NB4 (cell line): Measurements from ENCODE around the gene PTPRG.
A peak's percentile ranks its signal among the peaks of the same experiment; 100 is the strongest.

Experiments
- DNase-seq: peaks from one replicate; pipeline ENCODE4 v3.0.0; 2010; ENCODE audit warnings: low read depth
- H3K4me3 ChIP-seq: one replicate; pipeline ENCODE4 v1.5.1; 2011; ENCODE audit warnings: mild to moderate bottlenecking, low read depth, low read length, moderate library complexity
- MAX ChIP-seq: IDR thresholded peaks from 2 replicates; pipeline ENCODE4 v1.6.1; 2011; ENCODE audit warnings: low read depth, low read length
- MYC ChIP-seq: IDR thresholded peaks from 2 replicates; pipeline ENCODE4 v1.6.1; 2011; ENCODE audit warnings: low read depth, low read length
- POLR2A ChIP-seq: IDR thresholded peaks from 2 replicates; pipeline ENCODE4 v1.6.1; 2011; ENCODE audit warnings: mild to moderate bottlenecking; ENCODE audit not compliant: insufficient read length; ENCODE audit errors: extremely low read depth
- TF ChIP-seq, protein P1 (sequence below): IDR thresholded peaks from one replicate; pipeline ENCODE4 v1.5.1; 2012; ENCODE audit warnings: low read depth, low read length

The PTPRG gene

DNA sequence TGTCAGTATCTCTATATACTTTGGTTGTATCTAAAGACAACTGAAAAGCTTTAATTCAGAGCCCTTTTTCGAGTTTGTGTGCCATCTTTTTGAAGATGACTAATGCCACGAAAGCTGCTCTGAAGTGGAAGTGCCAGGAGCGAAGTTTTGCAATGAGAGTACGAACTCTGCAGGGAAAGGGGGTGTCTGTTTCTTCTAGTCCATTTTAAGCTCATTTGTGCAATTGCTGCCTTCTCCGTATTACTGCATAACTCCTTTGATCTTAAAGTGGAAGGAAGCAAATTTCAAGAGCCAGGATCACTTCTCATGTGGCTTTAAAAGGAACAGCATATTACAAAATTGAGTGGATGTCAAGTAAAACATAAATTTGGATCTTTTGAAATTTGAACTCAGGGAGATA, 566.7 kb downstream of the PTPRG start:
- H3K4me3 ChIP-seq = no peak overlapping the region
- DNase-seq = peak; percentile 1
- TF ChIP-seq POLR2A = no peak
- TF ChIP-seq, protein P1, sequence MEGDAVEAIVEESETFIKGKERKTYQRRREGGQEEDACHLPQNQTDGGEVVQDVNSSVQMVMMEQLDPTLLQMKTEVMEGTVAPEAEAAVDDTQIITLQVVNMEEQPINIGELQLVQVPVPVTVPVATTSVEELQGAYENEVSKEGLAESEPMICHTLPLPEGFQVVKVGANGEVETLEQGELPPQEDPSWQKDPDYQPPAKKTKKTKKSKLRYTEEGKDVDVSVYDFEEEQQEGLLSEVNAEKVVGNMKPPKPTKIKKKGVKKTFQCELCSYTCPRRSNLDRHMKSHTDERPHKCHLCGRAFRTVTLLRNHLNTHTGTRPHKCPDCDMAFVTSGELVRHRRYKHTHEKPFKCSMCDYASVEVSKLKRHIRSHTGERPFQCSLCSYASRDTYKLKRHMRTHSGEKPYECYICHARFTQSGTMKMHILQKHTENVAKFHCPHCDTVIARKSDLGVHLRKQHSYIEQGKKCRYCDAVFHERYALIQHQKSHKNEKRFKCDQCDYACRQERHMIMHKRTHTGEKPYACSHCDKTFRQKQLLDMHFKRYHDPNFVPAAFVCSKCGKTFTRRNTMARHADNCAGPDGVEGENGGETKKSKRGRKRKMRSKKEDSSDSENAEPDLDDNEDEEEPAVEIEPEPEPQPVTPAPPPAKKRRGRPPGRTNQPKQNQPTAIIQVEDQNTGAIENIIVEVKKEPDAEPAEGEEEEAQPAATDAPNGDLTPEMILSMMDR = no peak
- TF ChIP-seq MAX = no peak

DNA sequence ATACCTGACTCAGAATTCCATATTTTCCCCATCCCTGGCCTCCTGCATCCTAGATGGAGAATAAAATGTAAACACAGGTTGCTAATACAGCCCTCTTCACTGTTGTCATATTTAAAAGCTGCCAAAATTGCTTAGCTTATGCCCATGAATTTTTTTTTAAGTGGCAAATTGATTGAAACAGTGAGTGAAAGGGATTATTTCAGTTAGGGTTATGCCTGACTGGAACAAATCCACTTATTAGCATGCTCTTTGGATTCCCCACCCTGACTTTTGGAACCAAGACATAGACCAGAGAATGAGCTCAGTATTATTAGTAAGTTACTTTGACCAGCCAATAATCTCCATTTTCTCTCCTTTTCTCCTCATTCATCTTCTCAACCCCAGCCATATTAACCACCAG, 567.3 kb downstream of the PTPRG start:
- no peak for TF ChIP-seq MYC
- no peak for TF ChIP-seq POLR2A
- TF ChIP-seq MAX = no peak
- TF ChIP-seq, protein P1 = no peak
- no peak for DNase-seq
- no peak overlapping the region for H3K4me3 ChIP-seq

DNA sequence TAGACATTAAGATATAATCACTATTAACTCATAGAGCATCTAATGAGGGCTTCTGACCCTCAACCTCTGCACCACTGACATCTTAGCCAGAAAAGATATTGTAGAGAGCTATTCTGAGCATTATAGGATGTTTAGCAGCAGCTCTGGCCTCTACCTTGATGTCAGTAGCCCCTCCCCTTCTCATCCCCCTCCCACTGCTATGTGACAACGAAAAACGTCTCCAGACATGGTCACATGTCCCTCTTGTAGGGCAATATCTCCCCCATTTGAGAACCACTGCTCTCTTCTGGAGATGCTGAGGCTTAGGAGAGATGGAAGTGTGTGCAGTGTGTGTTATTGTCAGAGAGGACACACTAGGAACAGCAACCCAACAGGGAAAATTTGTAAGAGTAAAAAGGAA, 569.7 kb downstream of the PTPRG start:
- TF ChIP-seq, protein P1 = no peak
- no peak for TF ChIP-seq POLR2A
- no peak for TF ChIP-seq MAX
- no peak for TF ChIP-seq MYC
- H3K4me3 ChIP-seq = no peak overlapping the region
- DNase-seq = no peak

GRCh38 chr3:62131620-62132019, 570.2 kb downstream of the PTPRG start:
- no peak overlapping the region for H3K4me3 ChIP-seq
- TF ChIP-seq MYC = no peak
- TF ChIP-seq, protein P1 = peak; percentile 28
- DNase-seq = peak; percentile 16

GRCh38 chr3:62132027-62132602, 570.7 kb downstream of the PTPRG start:
- TF ChIP-seq POLR2A (no peak), MYC (no peak), MAX (no peak)
- TF ChIP-seq, protein P1 = no peak
- H3K4me3 ChIP-seq = no peak overlapping the region
- DNase-seq = no peak

- no peak for DNase-seq
- H3K4me3 ChIP-seq = no peak overlapping the region
- TF ChIP-seq MYC = no peak
- TF ChIP-seq, protein P1 = no peak
- no peak for TF ChIP-seq MAX
- no peak for TF ChIP-seq POLR2A
Measured at GRCh38 chr3:62133015-62133414, 571.6 kb downstream of the PTPRG start.
